ENCODE results near the gene KLF4. TPM values are rescaled to one million over a fixed set of nuclear protein-coding genes. Genes with fewer than 3 reads are reported as not detected.

The KLF4 gene
- total RNA-seq, 1 experiment from 2014 or later, result 5.9 TPM

- H3K27ac Mint-ChIP-seq, result no peak overlapping the region
- POLR2A ChIA-PET, result no interaction called here
- no peaks in the 10 kb centered on the region for H3K4me1 Mint-ChIP-seq
- DNase-seq (ENCODE audit: low spot score) (no peak), ATAC-seq (no peak)
- CTCF ChIA-PET, result no interaction called here
- peaks cover 11% of the 10 kb centered on the region for H3K9me3 Mint-ChIP-seq
- no peaks in the 10 kb centered on the region for H3K36me3 Mint-ChIP-seq
- TF ChIP-seq ZNF512 (CRISPR knock-in tag; IDR thresholded peaks at IDR 0.05; ENCODE audit: borderline replicate concordance), result no peak
- no peak for TF ChIP-seq ATF2 (CRISPR knock-in tag; IDR thresholded peaks at IDR 0.05; ENCODE audit: borderline replicate concordance, low read depth)
- H3K4me3 Mint-ChIP-seq, result no peak overlapping the region
- H3K27me3 Mint-ChIP-seq (ENCODE audit: low read depth), result no peaks in the 10 kb centered on the region
Measured at GRCh38 chr9:107520186-107520585, 30.6 kb upstream of the KLF4 start.

GRCh38 chr9:107518037-107518807 lies 28.7 kb upstream of the KLF4 start:
- DNase-seq (ENCODE audit: low spot score) (no peak), ATAC-seq (no peak)
- no peak for TF ChIP-seq ETV6 (CRISPR knock-in tag; IDR thresholded peaks at IDR 0.05)
- no peak for TF ChIP-seq CREM (CRISPR knock-in tag; IDR thresholded peaks at IDR 0.05)
- no peak for TF ChIP-seq ERG (CRISPR knock-in tag; IDR thresholded peaks at IDR 0.05)
- TF ChIP-seq SP1 (CRISPR knock-in tag; conservative IDR thresholded peaks at IDR 0.05), result no peak
- TF ChIP-seq USF1 (CRISPR knock-in tag; IDR thresholded peaks at IDR 0.05), result no peak
- TF ChIP-seq MLX (CRISPR knock-in tag; IDR thresholded peaks at IDR 0.05), result no peak
- no peak for TF ChIP-seq E2F4 (CRISPR knock-in tag; IDR thresholded peaks at IDR 0.05; ENCODE audit: borderline replicate concordance, low read depth)
- no peak for TF ChIP-seq USF2 (CRISPR knock-in tag; IDR thresholded peaks at IDR 0.05)
- 0 out of 2 replicates have a peak, but pooled peaks cover 3% of the 10 kb centered on the region for H3K4me1 Mint-ChIP-seq
- ChIA-PET CTCF (no interaction called here), POLR2A (no interaction called here)
- no peak overlapping the region for H3K27ac Mint-ChIP-seq
- H3K27me3 Mint-ChIP-seq (ENCODE audit: low read depth), result no peaks in the 10 kb centered on the region
- peaks cover 11% of the 10 kb centered on the region for H3K9me3 Mint-ChIP-seq
- no peaks in the 10 kb centered on the region for H3K36me3 Mint-ChIP-seq
- no peak overlapping the region for H3K4me3 Mint-ChIP-seq

- no peaks in the 10 kb centered on the region for H3K27me3 Mint-ChIP-seq (ENCODE audit: low read depth)
- no peak overlapping the region for H3K27ac Mint-ChIP-seq
- H3K36me3 Mint-ChIP-seq, result no peaks in the 10 kb centered on the region
- DNase-seq (ENCODE audit: low spot score), result no peak
- H3K4me1 Mint-ChIP-seq, result 0 out of 2 replicates have a peak, but pooled peaks cover 3% of the 10 kb centered on the region
- H3K9me3 Mint-ChIP-seq, result no peaks in the 10 kb centered on the region
- no peak overlapping the region for H3K4me3 Mint-ChIP-seq
- ATAC-seq, result no peak
- CTCF ChIA-PET, result interaction anchor here (0.8 to 1.0 kb wide), 2 partner anchors 26 to 48 kb away, joined by 4 read pairs; no protein-coding TSS in a partner anchor
- POLR2A ChIA-PET, result no interaction called here
- TF ChIP-seq ATF3 (CRISPR knock-in tag; conservative IDR thresholded peaks at IDR 0.05) (no peak), ZNF263 (CRISPR knock-in tag; IDR thresholded peaks at IDR 0.05; ENCODE audit: low read depth) (no peak), ZNF317 (CRISPR knock-in tag; IDR thresholded peaks at IDR 0.05; ENCODE audit: borderline replicate concordance, low read depth) (no peak), ZNF671 (CRISPR knock-in tag; IDR thresholded peaks at IDR 0.05) (no peak), CTCF (IDR thresholded peaks at IDR 0.05) (no peak), GTF2I (CRISPR knock-in tag; conservative IDR thresholded peaks at IDR 0.05) (no peak), SOX15 (CRISPR knock-in tag; IDR thresholded peaks at IDR 0.05) (no peak), JAZF1 (CRISPR knock-in tag; IDR thresholded peaks at IDR 0.05) (no peak)
Measured at GRCh38 chr9:107513464-107514100, 24.0 kb upstream of the KLF4 start.
